HepG2 (cell line): ENCODE measurements around the gene SRSF1. TPM values are rescaled to one million over a fixed set of nuclear protein-coding genes. Genes with fewer than 3 reads are reported as not detected.

ENCODE experiments used
- AGO2 ChIP-seq: fragments of 200-400 bp; formaldehyde crosslinking; optimal IDR thresholded peaks from 2 replicates; pipeline ENCODE3; 2017; ENCODE audit warnings: mild to moderate bottlenecking, low read depth, low read length, moderate library complexity
- BRCA1 ChIP-seq: sonication (generic); formaldehyde crosslinking; IDR thresholded peaks from 2 replicates; pipeline ENCODE4 v1.4.0; 2020; ENCODE audit warnings: missing genetic modification reagents
- GABPA ChIP-seq, 2 experiments: IDR thresholded peaks; 2 replicates each; pipeline ENCODE4 v1.6.1; 2011 to 2016; ENCODE audit warnings: low read depth in 2 of 2, low read length in 1 of 2, missing biosample characterization in 1 of 2, missing genetic modification characterization in 1 of 2
- HNRNPH1 ChIP-seq: fragments of 200-400 bp; formaldehyde crosslinking; optimal IDR thresholded peaks from 2 replicates; pipeline ENCODE3; 2017; ENCODE audit warnings: mild to moderate bottlenecking, low read depth, low read length
- MIXL1 ChIP-seq: IDR thresholded peaks from 2 replicates; pipeline ENCODE4 v1.6.1; 2016
- PAWR ChIP-seq: sonication (generic); formaldehyde crosslinking; IDR thresholded peaks from 2 replicates; pipeline ENCODE4 v1.4.0; 2020; ENCODE audit warnings: missing genetic modification reagents, mild to moderate bottlenecking, borderline replicate concordance
- PAXIP1 ChIP-seq: sonication (generic); formaldehyde crosslinking; conservative IDR thresholded peaks from 2 replicates; pipeline ENCODE4 v1.4.0; 2020; ENCODE audit warnings: mild to moderate bottlenecking, missing genetic modification reagents, moderate library complexity
- U2AF1 ChIP-seq: fragments of 200-400 bp; formaldehyde crosslinking; optimal IDR thresholded peaks from 2 replicates; pipeline ENCODE3; 2017; ENCODE audit warnings: mild to moderate bottlenecking, low read depth, low read length
- ZBTB4 ChIP-seq: sonication (generic); formaldehyde crosslinking; IDR thresholded peaks from 2 replicates; pipeline ENCODE4 v1.4.0; 2020; ENCODE audit warnings: missing genetic modification reagents, mild to moderate bottlenecking, borderline replicate concordance
- ZNF331 ChIP-seq: sonication (generic); formaldehyde crosslinking; IDR thresholded peaks from 2 replicates; pipeline ENCODE4 v1.4.0; 2020; ENCODE audit warnings: missing genetic modification reagents
- ZNF512 ChIP-seq: sonication (generic); formaldehyde crosslinking; IDR thresholded peaks from 2 replicates; pipeline ENCODE4 v1.4.0; 2020; ENCODE audit warnings: mild to moderate bottlenecking, missing genetic modification reagents
- ZNF660 ChIP-seq: sonication (generic); formaldehyde crosslinking; IDR thresholded peaks from 2 replicates; pipeline ENCODE4 v1.5.1; 2020; ENCODE audit warnings: mild to moderate bottlenecking, low read depth, missing genetic modification reagents, borderline replicate concordance
- ZNF792 ChIP-seq: IDR thresholded peaks from 2 replicates; pipeline ENCODE4 v1.6.1; 2016
- polyA plus RNA-seq, 8 experiments: library from polyadenylated mRNA; depleted of rRNA in 3 of 8; stranded (reverse) in 7 of 8; unstranded in 1 of 8; fragments of >200 nt; fragmentation: Illumina TruSeq in 4 of 8; extraction: Trizol in 4 of 8; gene quantifications; 2 replicates each; pipeline versions ENCODE4 v1.2.1 to v1.2.3, GENCODE V29; 2011 to 2016; ENCODE audit warnings: low read depth in 4 of 8, missing spikeins in 1 of 8, mixed read lengths in 1 of 8; ENCODE audit not compliant: insufficient read depth in 1 of 8
- total RNA-seq, 5 experiments: library from RNA; depleted of rRNA; stranded (reverse); fragments of >200 nt; fragmentation: Illumina TruSeq; extraction: Trizol; gene quantifications; 2 replicates each; pipeline ENCODE4 v1.2.3, GENCODE V29; 2016; ENCODE audit warnings: low read depth in 1 of 5
- TF ChIP-seq, protein P1 (sequence below): sonication (generic); formaldehyde crosslinking; IDR thresholded peaks from 2 replicates; pipeline ENCODE4 v1.8.0; 2022; ENCODE audit warnings: mild to moderate bottlenecking, missing genetic modification reagents
- TF ChIP-seq, protein P2 (sequence below): sonication (generic); formaldehyde crosslinking; IDR thresholded peaks from 2 replicates; pipeline ENCODE4 v1.4.0; 2020; ENCODE audit warnings: missing genetic modification reagents

SRSF1 gene
- total and polyA plus RNA-seq, 2 of the 13 experiments (the other 11 are each of a cell fraction or from before 2014, with no cell fraction given), result 142 to 445 TPM

- TF ChIP-seq ZBTB4 (peak; percentile 86; the same call in 1 of the 2 replicates), HNRNPH1 (peak; percentile 91), AGO2 (peak; percentile 98), MIXL1 (CRISPR knock-in tag) (peak; percentile 77; the same call in 1 of the 2 replicates), ZNF660 (CRISPR knock-in tag) (no peak), PAXIP1 (CRISPR knock-in tag) (peak; percentile 55), ZNF331 (CRISPR knock-in tag) (peak; percentile 55; the same call in 1 of the 2 replicates), U2AF1 (no peak), PAWR (CRISPR knock-in tag) (peak; percentile 29; the same call in 1 of the 2 replicates), BRCA1 (CRISPR knock-in tag) (0 out of 2 replicates have a peak, but pooled peaks have one; percentile 14), GABPA (IDR thresholded peaks at IDR 0.05; ENCODE audit: low read depth, low read length) (peak; percentile 63), GABPA (CRISPR knock-in tag; IDR thresholded peaks at IDR 0.05; ENCODE audit: low read depth) (peak; percentile 90), ZNF512 (CRISPR knock-in tag) (0 out of 2 replicates have a peak, but pooled peaks have one; percentile 30), ZNF792 (CRISPR knock-in tag) (peak; percentile 87)
- TF ChIP-seq, protein P1, sequence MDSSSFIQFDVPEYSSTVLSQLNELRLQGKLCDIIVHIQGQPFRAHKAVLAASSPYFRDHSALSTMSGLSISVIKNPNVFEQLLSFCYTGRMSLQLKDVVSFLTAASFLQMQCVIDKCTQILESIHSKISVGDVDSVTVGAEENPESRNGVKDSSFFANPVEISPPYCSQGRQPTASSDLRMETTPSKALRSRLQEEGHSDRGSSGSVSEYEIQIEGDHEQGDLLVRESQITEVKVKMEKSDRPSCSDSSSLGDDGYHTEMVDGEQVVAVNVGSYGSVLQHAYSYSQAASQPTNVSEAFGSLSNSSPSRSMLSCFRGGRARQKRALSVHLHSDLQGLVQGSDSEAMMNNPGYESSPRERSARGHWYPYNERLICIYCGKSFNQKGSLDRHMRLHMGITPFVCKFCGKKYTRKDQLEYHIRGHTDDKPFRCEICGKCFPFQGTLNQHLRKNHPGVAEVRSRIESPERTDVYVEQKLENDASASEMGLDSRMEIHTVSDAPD, result peak; percentile 54; the same call in 1 of the 2 replicates
- TF ChIP-seq, protein P2, sequence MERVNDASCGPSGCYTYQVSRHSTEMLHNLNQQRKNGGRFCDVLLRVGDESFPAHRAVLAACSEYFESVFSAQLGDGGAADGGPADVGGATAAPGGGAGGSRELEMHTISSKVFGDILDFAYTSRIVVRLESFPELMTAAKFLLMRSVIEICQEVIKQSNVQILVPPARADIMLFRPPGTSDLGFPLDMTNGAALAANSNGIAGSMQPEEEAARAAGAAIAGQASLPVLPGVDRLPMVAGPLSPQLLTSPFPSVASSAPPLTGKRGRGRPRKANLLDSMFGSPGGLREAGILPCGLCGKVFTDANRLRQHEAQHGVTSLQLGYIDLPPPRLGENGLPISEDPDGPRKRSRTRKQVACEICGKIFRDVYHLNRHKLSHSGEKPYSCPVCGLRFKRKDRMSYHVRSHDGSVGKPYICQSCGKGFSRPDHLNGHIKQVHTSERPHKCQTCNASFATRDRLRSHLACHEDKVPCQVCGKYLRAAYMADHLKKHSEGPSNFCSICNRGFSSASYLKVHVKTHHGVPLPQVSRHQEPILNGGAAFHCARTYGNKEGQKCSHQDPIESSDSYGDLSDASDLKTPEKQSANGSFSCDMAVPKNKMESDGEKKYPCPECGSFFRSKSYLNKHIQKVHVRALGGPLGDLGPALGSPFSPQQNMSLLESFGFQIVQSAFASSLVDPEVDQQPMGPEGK (CRISPR knock-in tag), result peak; percentile 96
These were observed at the start of gene SRSF1 (continued) for GRCh38 chr17:58006924-58007780.
